A673 (cell line): ENCODE data around the gene NSUN2. TPM values are rescaled to one million over a fixed set of nuclear protein-coding genes. Genes with fewer than 3 reads are reported as not detected.

Experiments
- BruUV-seq: library from RNA; stranded (reverse); fragments of 400-500 nt; replicated peaks from 2 replicates; lab custom pipeline; 2021; lab: Mats Ljungman, UMichigan
- CTCF ChIA-PET: fragments of 300-600 bp; sonication (Branson Sonifier 250); formaldehyde crosslinking; loops from one replicate; lab custom pipeline; 2022; ENCODE audit warnings: antibody characterized with exemption; lab: Charles Lee
- POLR2A ChIA-PET: fragments of 300-600 bp; sonication (Branson Sonifier 250); formaldehyde crosslinking; loops from one replicate; lab custom pipeline; 2022; ENCODE audit warnings: antibody characterized with exemption; ENCODE audit not compliant: low non-redundant PET; lab: Charles Lee
- DNase-seq: peaks from one replicate; pipeline ENCODE4 v3.0.0-alpha.2; 2015; ENCODE audit warnings: low spot score
- H3K27ac ChIP-seq: fragments of 200-600 bp; sonication (generic); 2 replicates; pipeline ENCODE4 v1.5.1; 2016; ENCODE audit warnings: mixed run types, low read depth, mild to moderate bottlenecking, mixed read lengths, antibody characterized with exemption, low read length; ENCODE audit not compliant: poor library complexity, severe bottlenecking
- H3K27me3 ChIP-seq: fragments of 200-600 bp; sonication (generic); replicated peaks from 2 replicates; pipeline ENCODE4 v1.6.1; 2017; ENCODE audit warnings: mixed run types, low read depth, mild to moderate bottlenecking, mixed read lengths, antibody characterized with exemption, low read length; ENCODE audit not compliant: insufficient read depth, poor library complexity
- H3K36me3 ChIP-seq: fragments of 200-600 bp; sonication (generic); 2 replicates; pipeline ENCODE4 v1.6.1; 2016; ENCODE audit warnings: mixed run types, mild to moderate bottlenecking, mixed read lengths, antibody characterized with exemption, low read length; ENCODE audit not compliant: insufficient read depth, poor library complexity, severe bottlenecking
- H3K4me1 ChIP-seq: fragments of 200-600 bp; sonication (generic); 2 replicates; pipeline ENCODE4 v1.6.1; 2017; ENCODE audit warnings: mixed run types, mild to moderate bottlenecking, mixed read lengths, antibody characterized with exemption, low read length; ENCODE audit not compliant: insufficient read depth, poor library complexity, severe bottlenecking
- H3K4me3 ChIP-seq: fragments of 200-600 bp; sonication (generic); 2 replicates; pipeline ENCODE4 v1.5.1; 2016; ENCODE audit warnings: low read depth, mixed run types, mild to moderate bottlenecking, mixed read lengths, low read length; ENCODE audit not compliant: poor library complexity, severe bottlenecking
- H3K9me3 ChIP-seq: fragments of 200-600 bp; sonication (generic); 2 replicates; pipeline ENCODE4 v1.6.1; 2016; ENCODE audit warnings: mixed run types, low read depth, mild to moderate bottlenecking, mixed read lengths, antibody characterized with exemption, low read length; ENCODE audit not compliant: poor library complexity, severe bottlenecking
- CTCF ChIP-seq: fragments of 300-800, 200-600 bp; sonication (generic); conservative IDR thresholded peaks from 2 replicates; pipeline ENCODE4 v1.5.1; 2017; ENCODE audit warnings: low read depth, mild to moderate bottlenecking, antibody characterized with exemption, low read length, moderate library complexity, mixed read lengths
- EZH2 ChIP-seq: fragments of 200-600 bp; sonication (generic); IDR thresholded peaks from 2 replicates; pipeline ENCODE4 v1.6.1; 2017; ENCODE audit warnings: borderline replicate concordance, low read depth, mild to moderate bottlenecking, mixed read lengths, antibody characterized with exemption, low read length; ENCODE audit not compliant: poor library complexity, severe bottlenecking
- intact Hi-C: fragments of 100-400 bp; cut with micrococcal nuclease; formaldehyde crosslinking; loops from one replicate; pipeline ENCODE4 v1.10.0; 2022; ENCODE audit not compliant: unreplicated experiment
- total RNA-seq: library from RNA; stranded (reverse); gene quantifications from 2 replicates; pipeline ENCODE4 v1.2.3, GENCODE V29; 2021

Gene NSUN2
- total RNA-seq, 1 experiment from 2014 or later, result 111 TPM

- ChIA-PET CTCF (no interaction called here), POLR2A (no interaction called here)
- Histone ChIP-seq H3K9me3 (no peaks in the 10 kb centered on the region), H3K4me1 (no peaks in the 10 kb centered on the region), H3K27ac (no peak overlapping the region), H3K27me3 (no peaks in the 10 kb centered on the region), H3K36me3 (peaks cover 10% of the 10 kb centered on the region), H3K4me3 (no peak overlapping the region)
- no peak for DNase-seq
- intact Hi-C loops, result no loop called here
- BruUV-seq, result no TSS peak
- no peak for TF ChIP-seq EZH2
- TF ChIP-seq CTCF, result no peak
Observed at GRCh38 chr5:6656680-6657079, 23.8 kb upstream of the NSUN2 start.

- intact Hi-C loops, result no loop called here
- BruUV-seq, result no TSS peak
- H3K27me3 ChIP-seq, result no peaks in the 10 kb centered on the region
- CTCF ChIA-PET, result no interaction called here
- no peaks in the 10 kb centered on the region for H3K9me3 ChIP-seq
- POLR2A ChIA-PET, result no interaction called here
- DNase-seq, result no peak
- no peak overlapping the region for H3K27ac ChIP-seq
- H3K4me1 ChIP-seq, result no peaks in the 10 kb centered on the region
- TF ChIP-seq CTCF (no peak), EZH2 (no peak)
- no peak overlapping the region for H3K4me3 ChIP-seq
- peaks cover 10% of the 10 kb centered on the region for H3K36me3 ChIP-seq
Observed at GRCh38 chr5:6655432-6655831, 22.6 kb upstream of the NSUN2 start.

GRCh38 chr5:6652025-6652424, 19.2 kb upstream of the NSUN2 start:
- H3K9me3 ChIP-seq, result peaks cover 5% of the 10 kb centered on the region
- DNase-seq, result no peak
- ChIA-PET POLR2A (no interaction called here), CTCF (no interaction called here)
- no peaks in the 10 kb centered on the region for H3K27me3 ChIP-seq
- peaks cover 4% of the 10 kb centered on the region for H3K36me3 ChIP-seq
- no peak overlapping the region for H3K4me3 ChIP-seq
- intact Hi-C loops, result no loop called here
- TF ChIP-seq EZH2 (no peak), CTCF (no peak)
- no TSS peak for BruUV-seq
- H3K27ac ChIP-seq, result no peak overlapping the region
- H3K4me1 ChIP-seq, result no peaks in the 10 kb centered on the region
